Subcutaneous abdominal adipose tissue (tissue), 5 donors: Measurements from ENCODE around the gene RPRD1B.
"Not testable (repeated sequence)": the region's sequence is repeated elsewhere in the genome, so short reads cannot be mapped to it uniquely, and the experiment has no call there.

ENCODE experiments used
- H3K27ac ChIP-seq: one replicate; pipeline ENCODE4 v1.7.0; 2013; ENCODE audit warnings: low read depth, mild to moderate bottlenecking, inconsistent platforms, low read length, moderate library complexity
- H3K27me3 ChIP-seq, 5 donors: one replicate each; pipeline ENCODE4 v1.7.0; 2013; ENCODE audit warnings: low read length in 5 of 5, inconsistent platforms in 1 of 5; ENCODE audit not compliant: control insufficient read depth in 5 of 5, insufficient read depth in 4 of 5
- H3K36me3 ChIP-seq, 5 donors: one replicate each; pipeline ENCODE4 v1.7.0; 2013; ENCODE audit warnings: low read length in 5 of 5; ENCODE audit not compliant: control insufficient read depth in 5 of 5, insufficient read depth in 5 of 5
- H3K4me1 ChIP-seq, 5 donors: one replicate each; pipeline ENCODE4 v1.7.0; 2013; ENCODE audit warnings: low read length in 5 of 5, mild to moderate bottlenecking in 3 of 5, moderate library complexity in 1 of 5; ENCODE audit not compliant: control insufficient read depth in 5 of 5, insufficient read depth in 5 of 5
- H3K4me3 ChIP-seq, 5 donors: one replicate each; pipeline ENCODE4 v1.7.0; 2013; ENCODE audit warnings: low read length in 5 of 5, low read depth in 1 of 5
- H3K9ac ChIP-seq, 5 donors: one replicate each; pipeline ENCODE4 v1.7.0; 2013; ENCODE audit warnings: low read length in 5 of 5, mild to moderate bottlenecking in 4 of 5, moderate library complexity in 3 of 5
- H3K9me3 ChIP-seq, 5 donors: one replicate each; pipeline ENCODE4 v1.7.0; 2013; ENCODE audit warnings: low read length in 5 of 5; ENCODE audit not compliant: control insufficient read depth in 5 of 5
- donor health status: healthy.
- donor health status: healthy.
- donor health status: healthy.
- donor health status: healthy.
- donor health status: healthy.

Gene RPRD1B

GRCh38 chr20:38093641-38094077 lies 60.1 kb downstream of the RPRD1B start:
- H3K27me3 ChIP-seq: no peaks in the 10 kb centered on the region
- H3K9me3 ChIP-seq: no peaks in the 10 kb centered on the region
- peaks cover 7 to 37% (median 28%) of the 10 kb centered on the region in 5 donors for H3K4me1 ChIP-seq
- no peak overlapping the region for H3K4me3 ChIP-seq
- no peak overlapping the region for H3K9ac ChIP-seq
- H3K36me3 ChIP-seq: peaks cover 12 to 22% (median 21%) of the 10 kb centered on the region in 5 donors
- no peak overlapping the region for H3K27ac ChIP-seq

GRCh38 chr20:38094373-38094891 lies 60.9 kb downstream of the RPRD1B start:
- H3K9me3 ChIP-seq: no peaks in the 10 kb centered on the region
- no peak overlapping the region for H3K4me3 ChIP-seq
- peaks cover 12 to 15% (median 14%) of the 10 kb centered on the region in 5 donors for H3K36me3 ChIP-seq
- no peaks in the 10 kb centered on the region for H3K27me3 ChIP-seq
- peak overlapping the region; percentile 48 for H3K27ac ChIP-seq
- peak overlapping the region in 1 of 5 donors; percentile 17 for H3K9ac ChIP-seq
- H3K4me1 ChIP-seq: peaks cover 7 to 37% (median 28%) of the 10 kb centered on the region in 5 donors

DNA sequence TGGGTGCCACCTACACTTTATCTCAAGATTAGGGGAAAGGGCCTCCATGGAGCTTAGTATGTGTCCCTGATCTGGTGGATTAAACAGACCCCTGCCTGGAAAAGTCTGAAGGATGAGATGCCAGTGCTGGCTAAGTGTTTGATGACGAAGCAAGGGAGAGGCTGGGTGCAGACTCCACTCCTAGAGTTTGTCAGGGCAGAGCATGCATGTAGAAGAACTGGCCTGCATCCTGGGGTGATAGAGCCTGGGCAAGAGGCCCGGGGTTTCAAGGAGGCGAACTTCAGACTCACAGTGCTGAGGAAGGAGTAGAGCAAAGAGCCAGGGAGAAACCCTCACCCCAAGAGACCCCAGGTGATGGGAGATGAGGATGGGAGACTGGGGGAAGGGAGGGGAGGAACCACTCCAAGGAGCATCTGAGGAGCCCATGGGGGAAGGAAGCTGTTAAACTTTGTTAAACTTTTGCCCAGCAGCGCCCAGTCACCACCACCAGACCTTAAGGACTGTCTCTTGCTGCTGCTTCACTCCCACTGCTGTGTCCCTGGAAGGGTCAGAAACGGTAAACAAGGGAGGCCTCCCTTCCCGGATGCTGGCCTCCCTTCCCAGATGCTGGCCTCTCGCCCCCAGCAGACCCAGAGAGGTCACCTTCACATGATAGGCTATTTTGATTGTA lies 61.6 kb downstream of the RPRD1B start:
- H3K4me1 ChIP-seq: peaks cover 7 to 37% (median 28%) of the 10 kb centered on the region in 5 donors

DNA sequence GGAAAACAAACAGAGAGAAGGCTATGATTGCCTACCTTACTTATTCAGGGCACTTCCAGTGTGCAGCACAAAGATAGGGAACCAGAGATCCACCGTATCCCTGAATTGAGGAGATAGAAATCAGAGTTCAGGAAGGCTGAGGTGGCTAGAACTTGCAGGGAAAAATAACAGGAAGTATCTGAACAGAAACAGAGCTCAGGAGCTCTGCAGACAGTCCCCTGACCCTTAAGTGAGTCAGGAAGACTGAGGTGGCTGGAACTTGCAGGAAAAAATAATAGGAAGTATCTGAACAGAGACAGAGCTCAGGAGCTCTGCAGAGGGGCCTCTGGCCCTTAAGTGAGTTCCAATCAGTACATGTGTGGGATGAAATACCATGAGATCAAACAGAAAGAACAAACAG lies 65.4 kb downstream of the RPRD1B start:
- no peak overlapping the region for H3K27ac ChIP-seq
- H3K27me3 ChIP-seq: no peaks in the 10 kb centered on the region
- peaks cover 7 to 17% (median 16%) of the 10 kb centered on the region in 5 donors for H3K4me1 ChIP-seq
- H3K9me3 ChIP-seq: no peaks in the 10 kb centered on the region
- no peak overlapping the region for H3K9ac ChIP-seq
- no peak overlapping the region for H3K4me3 ChIP-seq
- H3K36me3 ChIP-seq: no peaks in the 10 kb centered on the region

More for the DNA sequence above, 61.6 kb downstream of the RPRD1B start:
- Histone ChIP-seq H3K9me3 (no peaks in the 10 kb centered on the region), H3K4me3 (no peak overlapping the region), H3K36me3 (peaks cover 7 to 9% (median 7%) of the 10 kb centered on the region in 5 donors), H3K27ac (peak overlapping the region; percentile 48), H3K9ac (peak overlapping the region in 1 of 5 donors; percentile 19), H3K27me3 (no peaks in the 10 kb centered on the region)

DNA sequence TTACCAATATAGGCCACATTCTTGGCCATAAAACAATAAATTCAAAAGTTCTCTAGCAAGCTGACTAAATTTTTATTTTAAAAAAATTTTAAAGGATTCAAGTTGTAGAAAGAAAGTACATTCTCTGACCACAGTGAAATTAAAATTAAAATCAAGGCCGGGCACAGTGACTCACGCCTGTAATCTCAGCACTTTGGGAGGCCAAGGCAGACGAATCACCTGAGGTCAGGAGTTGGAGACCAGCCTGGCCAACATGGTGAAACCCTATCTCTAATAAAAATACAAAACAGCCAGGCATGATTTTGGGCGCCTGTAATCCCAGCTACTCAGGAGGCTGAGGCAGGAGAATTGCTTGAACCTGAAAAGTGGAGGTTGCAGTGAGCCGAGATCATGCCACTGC lies 68.7 kb downstream of the RPRD1B start:
- H3K36me3 ChIP-seq, H3K9ac ChIP-seq, H3K4me1 ChIP-seq, H3K9me3 ChIP-seq, H3K4me3 ChIP-seq, H3K27ac ChIP-seq, H3K27me3 ChIP-seq: not testable (repeated sequence)

- no peaks in the 10 kb centered on the region for H3K27me3 ChIP-seq
- H3K9me3 ChIP-seq: no peaks in the 10 kb centered on the region
- peaks cover 3 to 11% (median 10%) of the 10 kb centered on the region in 5 donors for H3K4me1 ChIP-seq
- no peak overlapping the region for H3K9ac ChIP-seq
- no peak overlapping the region for H3K27ac ChIP-seq
- no peak overlapping the region for H3K4me3 ChIP-seq
- no peaks in the 10 kb centered on the region for H3K36me3 ChIP-seq
Measured at GRCh38 chr20:38104285-38104684, 70.7 kb downstream of the RPRD1B start.

- no peak overlapping the region for H3K4me3 ChIP-seq
- H3K9me3 ChIP-seq: no peaks in the 10 kb centered on the region
- H3K4me1 ChIP-seq: peaks cover 7 to 27% (median 23%) of the 10 kb centered on the region in 5 donors
- no peak overlapping the region for H3K27ac ChIP-seq
- no peaks in the 10 kb centered on the region for H3K27me3 ChIP-seq
- no peaks in the 10 kb centered on the region for H3K36me3 ChIP-seq
- H3K9ac ChIP-seq: no peak overlapping the region
Measured at GRCh38 chr20:38106461-38106860, 72.9 kb downstream of the RPRD1B start.

GRCh38 chr20:38107386-38107785 lies 73.8 kb downstream of the RPRD1B start:
- H3K4me1 ChIP-seq: peaks cover 7 to 27% (median 23%) of the 10 kb centered on the region in 5 donors
- not testable (repeated sequence) for H3K36me3 ChIP-seq, H3K9ac ChIP-seq, H3K9me3 ChIP-seq, H3K27me3 ChIP-seq, H3K27ac ChIP-seq, H3K4me3 ChIP-seq

DNA sequence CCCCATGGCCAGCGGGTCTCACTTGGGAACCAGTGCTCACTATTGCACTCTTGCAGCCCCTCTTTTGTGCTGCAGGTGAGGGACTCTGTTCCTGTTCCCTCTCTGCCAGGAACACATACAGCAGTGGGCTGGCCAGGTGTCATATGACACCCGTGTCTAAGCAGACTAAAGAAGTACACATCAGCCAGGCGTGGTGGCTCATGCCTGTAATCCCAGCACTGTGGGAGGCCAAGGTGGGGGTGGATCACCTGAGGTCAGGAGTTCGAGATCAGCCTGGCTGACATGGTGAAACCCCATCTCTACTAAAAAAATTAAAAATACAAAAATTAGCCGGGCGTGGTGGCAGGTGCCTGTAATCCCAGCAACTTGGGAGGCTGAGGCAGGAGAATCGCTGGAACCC lies 74.4 kb downstream of the RPRD1B start:
- H3K9me3 ChIP-seq, H3K27me3 ChIP-seq, H3K36me3 ChIP-seq, H3K4me3 ChIP-seq, H3K9ac ChIP-seq, H3K27ac ChIP-seq: not testable (repeated sequence)
- H3K4me1 ChIP-seq: peaks cover 7 to 27% (median 23%) of the 10 kb centered on the region in 5 donors

DNA sequence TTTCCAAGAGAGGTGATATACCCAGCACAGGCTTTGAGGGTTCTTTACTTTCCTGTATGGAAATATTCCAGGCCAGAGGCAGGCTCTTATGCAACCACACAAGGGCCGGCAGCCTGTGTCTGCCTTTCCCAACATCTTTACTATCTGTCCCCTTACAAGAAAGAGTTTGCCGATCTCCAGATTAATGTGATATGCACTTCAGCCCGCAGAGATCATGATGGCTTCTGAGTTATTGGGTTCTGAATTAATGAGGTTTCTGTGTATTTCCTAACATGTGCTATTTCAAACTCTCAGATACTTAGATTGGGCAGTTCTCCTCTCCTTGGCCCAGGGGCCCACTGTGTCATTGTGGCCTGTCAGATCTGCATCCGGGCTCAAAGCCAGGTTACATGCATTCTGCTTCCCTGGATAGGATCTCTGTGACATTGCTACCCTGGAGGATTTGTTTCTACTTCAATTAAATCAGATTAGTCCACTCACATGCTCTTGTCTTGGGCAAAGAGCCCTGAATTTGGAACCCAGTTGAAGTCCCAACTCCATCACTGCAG lies 75.0 kb downstream of the RPRD1B start:
- Histone ChIP-seq H3K27ac (peak overlapping the region; percentile 58), H3K4me1 (peaks cover 7 to 27% (median 23%) of the 10 kb centered on the region in 5 donors), H3K27me3 (no peaks in the 10 kb centered on the region), H3K9me3 (no peaks in the 10 kb centered on the region), H3K36me3 (no peaks in the 10 kb centered on the region), H3K9ac (no peak overlapping the region), H3K4me3 (no peak overlapping the region)
